SK-N-SH treated with all-trans-retinoic acid at 6 μM for 48 hours (cell line): Measurements from ENCODE around the gene TSSC4.

Experiments used
- ATAC-seq: fragments of 200-7000 bp; cut with Tn5 transposase; 3 replicates; pipeline ENCODE4 v1.9.1; 2020; ENCODE audit warnings: mild to moderate bottlenecking, moderate library complexity
- BACH2 ChIP-seq: fragments of 250-450 bp; sonication (Bioruptor Pico); IDR thresholded peaks from 2 replicates; pipeline ENCODE4 v1.9.0; 2021; ENCODE audit warnings: mild to moderate bottlenecking, borderline replicate concordance
- CREB5 ChIP-seq: fragments of 250-450 bp; sonication (Bioruptor Pico); IDR thresholded peaks from 2 replicates; pipeline ENCODE4 v1.5.1; 2020; ENCODE audit warnings: low read depth, mild to moderate bottlenecking, moderate library complexity
- CSDC2 ChIP-seq: fragments of 250-450 bp; sonication (Bioruptor Pico); IDR thresholded peaks from 2 replicates; pipeline ENCODE4 v1.5.0; 2020; ENCODE audit warnings: mild to moderate bottlenecking, moderate library complexity
- CSRNP3 ChIP-seq: fragments of 250-450 bp; sonication (Bioruptor Pico); IDR thresholded peaks from 2 replicates; pipeline ENCODE4 v1.5.1; 2021; ENCODE audit warnings: mild to moderate bottlenecking, moderate library complexity
- ESRRG ChIP-seq: fragments of 250-450 bp; sonication (Bioruptor Pico); IDR thresholded peaks from 2 replicates; pipeline ENCODE4 v1.6.1; 2021; ENCODE audit warnings: mild to moderate bottlenecking
- ISL1 ChIP-seq: fragments of 250-450 bp; sonication (Bioruptor Pico); IDR thresholded peaks from 2 replicates; pipeline ENCODE4 v2.1.2; 2022; ENCODE audit warnings: mild to moderate bottlenecking, moderate library complexity
- OSR1 ChIP-seq: fragments of 250-450 bp; sonication (Bioruptor Pico); IDR thresholded peaks from 2 replicates; pipeline ENCODE4 v1.8.0; 2022; ENCODE audit warnings: moderate library complexity, mild to moderate bottlenecking, inconsistent platforms
- PPARA ChIP-seq: fragments of 250-450 bp; sonication (Bioruptor Pico); IDR thresholded peaks from 2 replicates; pipeline ENCODE4 v1.5.0; 2020; ENCODE audit warnings: mild to moderate bottlenecking, borderline replicate concordance
- RARB ChIP-seq: fragments of 250-450 bp; sonication (Bioruptor Pico); IDR thresholded peaks from 2 replicates; pipeline ENCODE4 v1.8.0; 2021; ENCODE audit warnings: mild to moderate bottlenecking, moderate library complexity
- TCF4 ChIP-seq: fragments of 250-450 bp; sonication (Bioruptor Pico); IDR thresholded peaks from 2 replicates; pipeline ENCODE4 v1.8.0; 2021; ENCODE audit warnings: mild to moderate bottlenecking, moderate library complexity, borderline replicate concordance
- TOX ChIP-seq: fragments of 250-450 bp; sonication (Bioruptor Pico); IDR thresholded peaks from 2 replicates; pipeline ENCODE4 v1.8.0; 2021; ENCODE audit warnings: mild to moderate bottlenecking, moderate library complexity, borderline replicate concordance
- TSHZ2 ChIP-seq: fragments of 250-450 bp; sonication (Bioruptor Pico); IDR thresholded peaks from 2 replicates; pipeline ENCODE4 v1.5.0; 2020; ENCODE audit warnings: mild to moderate bottlenecking, moderate library complexity
- ZC3H10 ChIP-seq: fragments of 250-450 bp; sonication (Bioruptor Pico); IDR thresholded peaks from 2 replicates; pipeline ENCODE4 v1.5.1; 2021; ENCODE audit warnings: mild to moderate bottlenecking, moderate library complexity
- ZFP3 ChIP-seq: fragments of 250-450 bp; sonication (Bioruptor Pico); IDR thresholded peaks from 2 replicates; pipeline ENCODE4 v1.5.0; 2020; ENCODE audit warnings: mild to moderate bottlenecking, moderate library complexity
- ZFP30 ChIP-seq: fragments of 450-650 bp; formaldehyde crosslinking; IDR thresholded peaks from 2 replicates; pipeline ENCODE4 v1.5.0; 2022; ENCODE audit warnings: mild to moderate bottlenecking, moderate library complexity
- ZNF565 ChIP-seq: fragments of 450-650 bp; formaldehyde crosslinking; conservative IDR thresholded peaks from 2 replicates; pipeline ENCODE4 v1.5.0; 2020; ENCODE audit warnings: low read depth, mild to moderate bottlenecking, moderate library complexity
- ZNF70 ChIP-seq: fragments of 450-650 bp; formaldehyde crosslinking; IDR thresholded peaks from 2 replicates; pipeline ENCODE4 v1.5.0; 2020; ENCODE audit warnings: mild to moderate bottlenecking, moderate library complexity
- TF ChIP-seq, protein P1 (sequence below): fragments of 250-450 bp; sonication (Bioruptor Pico); IDR thresholded peaks from 2 replicates; pipeline ENCODE4 v1.8.0; 2020; ENCODE audit warnings: mild to moderate bottlenecking, moderate library complexity, borderline replicate concordance

The TSSC4 gene

DNA sequence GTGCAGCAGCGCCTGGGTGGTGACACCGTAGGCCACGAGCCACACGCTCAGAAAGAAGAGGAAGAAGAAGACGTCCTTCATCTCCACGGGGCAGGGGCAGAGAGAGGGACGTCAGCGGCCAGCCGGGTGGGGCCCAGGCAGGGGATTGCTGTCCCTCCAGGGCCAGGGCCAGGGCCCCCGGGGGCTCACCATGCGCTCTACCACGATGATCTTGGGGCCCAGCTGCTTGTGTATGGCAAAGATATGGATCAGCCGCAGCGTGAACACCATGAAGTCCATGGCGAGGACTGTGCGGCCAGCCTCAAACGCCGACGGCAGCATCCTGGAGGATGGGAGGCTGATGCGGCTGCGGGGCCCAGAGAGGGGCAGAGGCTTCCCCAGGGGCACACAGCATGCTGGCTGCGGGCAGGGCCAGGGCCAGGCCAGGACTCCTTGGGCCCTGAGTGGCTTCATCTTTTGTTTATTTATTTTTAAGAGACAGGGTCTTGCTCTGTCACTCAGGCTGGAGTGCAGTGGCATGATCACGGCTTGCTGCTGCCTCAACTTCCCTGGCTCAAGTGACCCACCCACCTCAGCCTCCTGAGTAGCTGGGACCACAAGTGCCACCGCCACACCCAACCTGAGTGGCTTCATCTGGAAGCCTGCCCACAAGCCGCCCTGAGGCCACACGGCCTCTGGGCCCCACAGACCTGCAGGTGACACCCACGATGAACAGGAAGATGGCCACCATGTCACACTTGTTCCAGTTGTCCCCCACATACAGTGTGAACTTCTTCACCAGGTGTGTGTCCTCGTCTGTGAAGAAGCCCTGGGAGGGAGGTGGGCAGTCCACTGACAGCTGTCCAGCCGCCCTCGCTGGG, 11.1 kb downstream of the TSSC4 start:
- no peak for ATAC-seq
- TF ChIP-seq ZNF565 (CRISPR knock-in tag) (no peak), RARB (CRISPR knock-in tag) (no peak), OSR1 (CRISPR knock-in tag) (no peak), BACH2 (no peak), PPARA (CRISPR knock-in tag) (no peak), CSRNP3 (no peak), TOX (CRISPR knock-in tag) (no peak), ZC3H10 (CRISPR knock-in tag) (no peak), ESRRG (no peak), ISL1 (CRISPR knock-in tag) (no peak), ZFP30 (CRISPR knock-in tag) (no peak), ZFP3 (no peak), TSHZ2 (CRISPR knock-in tag) (no peak), CSDC2 (CRISPR knock-in tag) (no peak)
- TF ChIP-seq, protein P1, sequence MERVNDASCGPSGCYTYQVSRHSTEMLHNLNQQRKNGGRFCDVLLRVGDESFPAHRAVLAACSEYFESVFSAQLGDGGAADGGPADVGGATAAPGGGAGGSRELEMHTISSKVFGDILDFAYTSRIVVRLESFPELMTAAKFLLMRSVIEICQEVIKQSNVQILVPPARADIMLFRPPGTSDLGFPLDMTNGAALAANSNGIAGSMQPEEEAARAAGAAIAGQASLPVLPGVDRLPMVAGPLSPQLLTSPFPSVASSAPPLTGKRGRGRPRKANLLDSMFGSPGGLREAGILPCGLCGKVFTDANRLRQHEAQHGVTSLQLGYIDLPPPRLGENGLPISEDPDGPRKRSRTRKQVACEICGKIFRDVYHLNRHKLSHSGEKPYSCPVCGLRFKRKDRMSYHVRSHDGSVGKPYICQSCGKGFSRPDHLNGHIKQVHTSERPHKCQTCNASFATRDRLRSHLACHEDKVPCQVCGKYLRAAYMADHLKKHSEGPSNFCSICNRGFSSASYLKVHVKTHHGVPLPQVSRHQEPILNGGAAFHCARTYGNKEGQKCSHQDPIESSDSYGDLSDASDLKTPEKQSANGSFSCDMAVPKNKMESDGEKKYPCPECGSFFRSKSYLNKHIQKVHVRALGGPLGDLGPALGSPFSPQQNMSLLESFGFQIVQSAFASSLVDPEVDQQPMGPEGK (CRISPR knock-in tag) = no peak

DNA sequence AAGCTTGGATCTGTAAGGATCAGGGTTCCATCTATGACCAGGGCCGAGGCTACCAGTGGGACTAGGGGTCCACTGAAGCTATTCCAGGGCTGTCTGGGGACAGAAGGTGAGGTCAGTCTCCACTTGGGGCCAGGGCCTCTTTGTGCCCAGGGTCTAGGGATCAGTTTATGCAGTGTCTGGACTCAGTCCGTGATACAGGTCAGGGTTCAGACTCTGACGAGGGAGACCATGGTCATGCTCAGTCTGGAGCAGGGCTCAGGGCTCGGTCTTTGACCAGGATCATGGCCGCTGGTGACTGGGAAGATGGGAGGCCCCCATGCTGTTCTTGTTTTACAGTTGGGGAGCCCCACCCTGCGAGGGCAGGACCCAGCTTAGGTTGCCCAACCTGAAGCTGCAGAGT, 11.8 kb downstream of the TSSC4 start:
- TF ChIP-seq CSDC2 (CRISPR knock-in tag) (no peak), ZNF565 (CRISPR knock-in tag) (no peak), CREB5 (CRISPR knock-in tag) (no peak), RARB (CRISPR knock-in tag) (no peak), ZNF70 (CRISPR knock-in tag) (no peak), TSHZ2 (CRISPR knock-in tag) (no peak), ESRRG (no peak), OSR1 (CRISPR knock-in tag) (no peak), ZC3H10 (CRISPR knock-in tag) (no peak), BACH2 (no peak), TCF4 (CRISPR knock-in tag) (no peak), ZFP30 (CRISPR knock-in tag) (no peak)
- ATAC-seq = no peak
